ENCODE results near the gene ZBED2. TPM values are rescaled to one million over a fixed set of nuclear protein-coding genes. Genes with fewer than 3 reads are reported as not detected.

ZBED2 gene
- total and polyA plus RNA-seq, 2 of the 13 experiments (the other 11 are each of a cell fraction or from before 2014, with no cell fraction given) = 0.04 TPM; not detected in 1

DNA sequence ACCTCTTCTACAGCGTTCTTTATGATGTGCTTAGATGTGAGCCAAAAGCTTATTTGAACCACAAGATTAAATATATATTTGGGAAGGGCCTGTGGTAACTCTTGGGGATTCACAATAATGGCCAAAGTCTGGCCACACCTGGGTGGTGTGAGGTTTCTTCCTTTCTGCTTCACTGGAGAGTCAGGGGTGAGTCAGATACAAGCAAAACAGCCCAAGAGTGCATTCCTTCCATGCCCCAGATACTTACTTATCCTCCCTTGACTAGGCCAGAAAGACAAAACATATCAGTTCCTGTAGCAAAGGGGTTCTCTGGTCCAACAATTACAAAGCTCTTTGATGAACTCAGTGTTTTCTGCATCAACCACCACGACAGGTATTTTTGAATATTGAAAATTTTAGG is 941 bp downstream of the ZBED2 start (continued):
- TF ChIP-seq SNRNP70 (IDR thresholded peaks at IDR 0.05; ENCODE audit: low read depth, low read length) (no peak), NFYC (CRISPR knock-in tag; IDR thresholded peaks at IDR 0.05) (no peak), MAFG (CRISPR knock-in tag; IDR thresholded peaks at IDR 0.05) (no peak), ZFP90 (CRISPR knock-in tag; IDR thresholded peaks at IDR 0.05; ENCODE audit: borderline replicate concordance) (no peak)
- TF ChIP-seq, protein P1, sequence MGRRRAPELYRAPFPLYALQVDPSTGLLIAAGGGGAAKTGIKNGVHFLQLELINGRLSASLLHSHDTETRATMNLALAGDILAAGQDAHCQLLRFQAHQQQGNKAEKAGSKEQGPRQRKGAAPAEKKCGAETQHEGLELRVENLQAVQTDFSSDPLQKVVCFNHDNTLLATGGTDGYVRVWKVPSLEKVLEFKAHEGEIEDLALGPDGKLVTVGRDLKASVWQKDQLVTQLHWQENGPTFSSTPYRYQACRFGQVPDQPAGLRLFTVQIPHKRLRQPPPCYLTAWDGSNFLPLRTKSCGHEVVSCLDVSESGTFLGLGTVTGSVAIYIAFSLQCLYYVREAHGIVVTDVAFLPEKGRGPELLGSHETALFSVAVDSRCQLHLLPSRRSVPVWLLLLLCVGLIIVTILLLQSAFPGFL (CRISPR knock-in tag; IDR thresholded peaks at IDR 0.05) = no peak

DNA sequence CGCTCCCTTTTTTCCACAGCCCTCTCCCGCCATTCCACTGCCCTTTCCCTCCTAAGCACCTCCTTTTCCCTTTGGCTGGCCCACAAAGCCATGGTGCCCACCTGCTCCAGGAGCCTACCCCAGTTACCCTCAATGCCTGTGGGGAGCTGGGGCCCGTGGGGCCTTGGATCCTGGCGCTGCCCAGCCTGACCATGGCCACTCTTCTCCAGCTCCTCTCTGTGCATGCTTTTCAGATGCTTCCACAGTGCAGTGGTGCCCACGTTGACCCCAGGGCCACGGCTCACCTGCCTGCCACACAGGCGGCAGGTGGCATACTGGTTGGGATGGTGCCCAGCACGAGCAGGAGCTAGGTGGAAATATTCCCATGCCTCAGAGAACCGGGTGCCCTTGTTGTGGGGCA is 1.5 kb downstream of the ZBED2 start:
- Histone ChIP-seq H3K9me3 (ENCODE audit: low read length) (no peaks in the 10 kb centered on the region), H3K79me2 (ENCODE audit: insufficient read depth, low read length) (no peaks in the 10 kb centered on the region), H3K4me1 (ENCODE audit: insufficient read depth, low read length) (no peaks in the 10 kb centered on the region), H3K27ac (ENCODE audit: extremely low read length, insufficient read depth, low read length) (no peak overlapping the region), H3K27me3 (ENCODE audit: control insufficient read depth in 1 of 2, insufficient read depth in 2 of 2, low read length in 2 of 2) (no peaks in the 10 kb centered on the region), H3K4me3 (replicated peaks in 1 of 3; ENCODE audit: insufficient read depth in 1 of 3, low read depth in 2 of 3, low read length in 3 of 3) (no peak overlapping the region), H3K4me2 (ENCODE audit: low read depth, low read length) (no peak overlapping the region), H4K20me1 (ENCODE audit: insufficient read depth, low read length) (no peaks in the 10 kb centered on the region), H2AFZ (ENCODE audit: low read length) (no peak overlapping the region), H3K36me3 (replicated peaks in 1 of 2; ENCODE audit: control insufficient read depth in 1 of 2, insufficient read depth in 2 of 2, low read length in 2 of 2) (no peaks in the 10 kb centered on the region), H3K9ac (ENCODE audit: insufficient read depth, low read depth, low read length) (no peak overlapping the region)
- POLR2A ChIA-PET = no interaction called here
- 18% methylated on average over 7 of the region's 9 CpGs for WGBS (ENCODE audit: low lambda C conversion rate)
- BruUV-seq (replicated peaks) = no TSS peak
- intact Hi-C loops (cut with micrococcal nuclease; ENCODE audit: unreplicated experiment) (no loop called here), in situ Hi-C loops (cut with HindIII; ENCODE audit: extremely low pct_ligation_motif_present, low pct_unique_long_range_greater_than_20kb) (no loop called here)
- FAIRE-seq (no peak), ATAC-seq (no peak), DNase-seq (ENCODE audit: low spot score) (no peak)
- no peak for TF ChIP-seq FOXO1 (CRISPR knock-in tag; IDR thresholded peaks at IDR 0.05)
- TF ChIP-seq ATM (IDR thresholded peaks at IDR 0.05; ENCODE audit: borderline replicate concordance) = no peak
- TF ChIP-seq CHD2 (IDR thresholded peaks at IDR 0.05; ENCODE audit: low read depth, low read length) = no peak
- no peak for TF ChIP-seq ZFP36L1 (CRISPR knock-in tag; IDR thresholded peaks at IDR 0.05)
- TF ChIP-seq HNRNPUL1 (IDR thresholded peaks at IDR 0.05; ENCODE audit: low read depth, low read length) = no peak
- no peak for TF ChIP-seq POLR2G (IDR thresholded peaks at IDR 0.05; ENCODE audit: low read depth, low read length)
- CTCF ChIA-PET (ENCODE audit: low intra/inter-chr PET ratio, low total read pairs) = no interaction called here
